DMS 273 treated with DMSO at 0.1 percent for 48 hours (cell line): ENCODE measurements around the gene DYNC1I1.

Source experiments
- DNase-seq: peaks from one replicate; lab custom pipeline; 2025; lab: John Stamatoyannopoulos, UW

Gene DYNC1I1

DNA sequence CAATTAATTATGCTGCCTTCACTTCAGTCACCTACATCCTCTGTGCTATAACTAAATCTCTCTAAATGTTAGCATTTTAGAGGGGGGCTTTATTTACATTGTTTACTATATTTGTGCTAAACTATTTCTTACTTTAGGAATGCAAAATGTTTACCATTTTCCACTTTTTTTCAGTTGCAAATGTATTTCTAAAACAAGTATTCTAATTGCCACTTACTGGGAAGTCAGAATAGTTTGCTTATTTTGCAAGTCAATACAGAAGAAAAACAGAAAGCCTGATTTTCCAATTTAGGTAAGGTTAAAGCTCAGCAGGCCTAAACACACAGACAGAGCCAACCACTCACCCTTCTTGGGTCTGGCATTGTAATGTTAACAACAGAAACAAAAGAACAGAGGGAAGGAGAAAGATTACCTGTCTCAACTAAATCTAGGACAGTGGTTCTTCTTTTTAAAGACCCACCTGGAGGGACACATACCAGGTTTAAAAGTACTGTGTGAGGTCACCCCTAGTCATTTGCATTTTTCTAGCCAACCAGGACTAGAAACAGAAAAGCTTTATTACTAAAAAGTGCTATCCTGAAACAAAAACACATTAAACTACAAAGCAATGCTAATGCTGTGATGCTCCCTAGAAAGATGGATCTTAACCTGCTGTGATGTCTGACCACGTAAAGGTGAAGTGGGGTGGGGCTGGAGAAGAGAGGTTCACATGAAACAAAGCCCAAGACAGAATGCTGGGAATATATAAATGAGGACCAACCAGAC, 371.3 kb downstream of the DYNC1I1 start:
- DNase-seq: no peak

DNA sequence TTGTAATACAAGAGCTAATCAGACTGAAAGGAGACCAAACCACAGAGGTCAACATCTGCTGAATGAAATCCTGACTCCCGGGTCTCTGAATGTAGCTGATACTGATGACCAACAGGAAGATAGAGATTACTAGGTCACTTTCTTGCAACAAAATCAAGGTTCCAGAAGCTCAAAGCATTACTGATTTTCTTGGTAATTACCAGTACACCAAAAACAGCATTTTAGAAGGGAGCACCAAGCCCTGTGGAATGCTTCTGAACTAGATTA, 371.8 kb downstream of the DYNC1I1 start:
- DNase-seq: no peak
